ENCODE data around the gene CHCHD6. TPM values are rescaled to one million over a fixed set of nuclear protein-coding genes. Genes with fewer than 3 reads are reported as not detected.

Gene CHCHD6
- total RNA-seq, 2 donors from 2014 or later = 23.6 to 34.4 TPM

GRCh38 chr3:126760541-126760940 lies 56.5 kb downstream of the CHCHD6 start:
- Mint-ChIP-seq H3K27me3 (ENCODE audit: insufficient read depth) (no peaks in the 10 kb centered on the region), H3K9me3 (no peaks in the 10 kb centered on the region), H3K27ac (no peak overlapping the region), H3K4me1 (peaks cover 8% of the 10 kb centered on the region), H3K36me3 (ENCODE audit: low read depth) (no peaks in the 10 kb centered on the region), H3K4me3 (no peak overlapping the region)
- Histone ChIP-seq H3K9ac (ENCODE audit: extremely low read depth, low read length, poor library complexity, severe bottlenecking) (no peak overlapping the region), H3K4me3 (ENCODE audit: low read length) (no peak overlapping the region), H3K9me3 (ENCODE audit: control insufficient read depth, low read length) (no peaks in the 10 kb centered on the region), H3K4me1 (ENCODE audit: control insufficient read depth, insufficient read depth, low read length) (no peaks in the 10 kb centered on the region), H3K27ac (ENCODE audit: low read depth, low read length) (no peak overlapping the region), H3K36me3 (ENCODE audit: control insufficient read depth, insufficient read depth, low read length) (no peaks in the 10 kb centered on the region), H3K27me3 (ENCODE audit: control insufficient read depth, insufficient read depth, low read length, poor library complexity, severe bottlenecking) (no peaks in the 10 kb centered on the region)
- TF ChIP-seq CTCF (conservative IDR thresholded peaks at IDR 0.05) = no peak
- WGBS, 2 experiments (ENCODE audit: insufficient coverage in 1 of 2, insufficient read length in 1 of 2) = 94% methylated on average over 1 of the region's 1 CpG; no CpG with 5 or more reads in 1 of the 2 experiments
- no peak for DNase-seq

GRCh38 chr3:126763035-126763434 lies 59.0 kb downstream of the CHCHD6 start:
- Histone ChIP-seq H3K27ac (ENCODE audit: low read depth, low read length) (no peak overlapping the region), H3K27me3 (ENCODE audit: control insufficient read depth, insufficient read depth, low read length, poor library complexity, severe bottlenecking) (no peaks in the 10 kb centered on the region), H3K9me3 (ENCODE audit: control insufficient read depth, low read length) (no peaks in the 10 kb centered on the region), H3K9ac (ENCODE audit: extremely low read depth, low read length, poor library complexity, severe bottlenecking) (no peak overlapping the region), H3K4me3 (ENCODE audit: low read length) (no peak overlapping the region), H3K36me3 (ENCODE audit: control insufficient read depth, insufficient read depth, low read length) (no peaks in the 10 kb centered on the region), H3K4me1 (ENCODE audit: control insufficient read depth, insufficient read depth, low read length) (no peaks in the 10 kb centered on the region)
- no peak for DNase-seq
- no peak for TF ChIP-seq CTCF (conservative IDR thresholded peaks at IDR 0.05)
- Mint-ChIP-seq H3K9me3 (no peaks in the 10 kb centered on the region), H3K27me3 (ENCODE audit: insufficient read depth) (no peaks in the 10 kb centered on the region), H3K36me3 (ENCODE audit: low read depth) (peaks cover 10% of the 10 kb centered on the region), H3K4me1 (peaks cover 12% of the 10 kb centered on the region), H3K27ac (no peak overlapping the region), H3K4me3 (no peak overlapping the region)

DNA sequence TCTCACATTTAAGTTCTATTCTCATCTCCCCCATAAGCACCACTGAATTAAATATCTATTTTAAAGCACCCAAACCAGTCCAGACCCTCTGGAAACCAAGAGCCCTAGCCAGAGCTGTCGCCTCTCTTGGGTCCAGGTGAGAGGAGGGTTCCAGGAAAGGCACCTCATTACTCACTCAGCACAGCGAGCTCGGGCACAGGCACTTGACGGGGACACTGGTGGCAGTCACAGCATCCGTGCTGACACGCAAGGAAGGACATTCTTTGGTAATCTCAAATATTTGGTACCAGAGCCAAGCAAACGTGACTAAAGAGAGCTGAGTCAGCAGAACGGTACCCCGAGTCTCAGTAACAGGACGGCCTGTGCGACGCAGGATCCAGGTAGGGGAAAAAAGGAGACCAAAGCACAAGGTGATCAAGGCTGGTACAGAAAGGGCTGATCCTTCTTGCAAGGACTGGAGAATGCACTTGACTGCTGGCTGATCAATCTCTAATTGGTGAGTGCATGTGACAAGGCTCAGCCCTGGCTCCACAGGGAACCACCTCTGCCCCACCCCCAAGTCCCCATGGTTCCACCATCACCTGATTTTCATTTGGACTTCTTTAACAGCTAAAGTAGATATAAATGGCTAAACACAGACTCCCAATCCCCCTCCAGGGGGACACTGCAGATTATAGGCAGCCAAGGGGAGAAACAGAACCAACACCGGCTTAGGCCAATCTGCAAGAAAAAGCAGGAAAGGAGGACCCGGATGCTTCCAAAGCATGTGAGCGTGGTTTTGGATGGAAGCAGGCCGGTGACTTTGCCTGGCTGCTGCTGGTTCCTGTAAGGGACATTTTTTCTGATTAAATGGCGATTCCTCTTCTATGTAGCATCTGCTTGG lies 61.4 kb downstream of the CHCHD6 start:
- DNase-seq = no peak
- no peak overlapping the region for H3K4me3 Mint-ChIP-seq
- WGBS, 2 experiments (ENCODE audit: insufficient coverage in 1 of 2, insufficient read length in 1 of 2) = 94 to 96% methylated on average over 13 to 17 of the region's 17 CpGs

More for the DNA sequence above, 61.4 kb downstream of the CHCHD6 start:
- no peaks in the 10 kb centered on the region for H3K27me3 ChIP-seq (ENCODE audit: control insufficient read depth, insufficient read depth, low read length, poor library complexity, severe bottlenecking)
- peak; percentile 32 for TF ChIP-seq CTCF (conservative IDR thresholded peaks at IDR 0.05)
- H3K4me3 ChIP-seq (ENCODE audit: low read length) = no peak overlapping the region
- Mint-ChIP-seq H3K4me1 (peaks cover 12% of the 10 kb centered on the region), H3K27me3 (ENCODE audit: insufficient read depth) (no peaks in the 10 kb centered on the region), H3K9me3 (peaks cover 6% of the 10 kb centered on the region), H3K27ac (no peak overlapping the region), H3K36me3 (ENCODE audit: low read depth) (peaks cover 21% of the 10 kb centered on the region)
- H3K27ac ChIP-seq (ENCODE audit: low read depth, low read length) = no peak overlapping the region
- H3K9me3 ChIP-seq (ENCODE audit: control insufficient read depth, low read length) = peaks cover 6% of the 10 kb centered on the region
- no peak overlapping the region for H3K9ac ChIP-seq (ENCODE audit: extremely low read depth, low read length, poor library complexity, severe bottlenecking)
- H3K36me3 ChIP-seq (ENCODE audit: control insufficient read depth, insufficient read depth, low read length) = no peaks in the 10 kb centered on the region
- no peaks in the 10 kb centered on the region for H3K4me1 ChIP-seq (ENCODE audit: control insufficient read depth, insufficient read depth, low read length)
